ENCODE measurements around the gene PKNOX1.
"Not testable (repeated sequence)": the region's sequence is repeated elsewhere in the genome, so short reads cannot be mapped to it uniquely, and the experiment has no call there.

PKNOX1 gene

GRCh38 chr21:43045876-43046821 is 71.8 kb downstream of the PKNOX1 start:
- not testable (repeated sequence) for DNase-seq (ENCODE audit: low spot score)

- DNase-seq (ENCODE audit: low spot score) = not testable (repeated sequence)
These were observed 78.8 kb downstream of the PKNOX1 start for GRCh38 chr21:43053112-43053511.

DNA sequence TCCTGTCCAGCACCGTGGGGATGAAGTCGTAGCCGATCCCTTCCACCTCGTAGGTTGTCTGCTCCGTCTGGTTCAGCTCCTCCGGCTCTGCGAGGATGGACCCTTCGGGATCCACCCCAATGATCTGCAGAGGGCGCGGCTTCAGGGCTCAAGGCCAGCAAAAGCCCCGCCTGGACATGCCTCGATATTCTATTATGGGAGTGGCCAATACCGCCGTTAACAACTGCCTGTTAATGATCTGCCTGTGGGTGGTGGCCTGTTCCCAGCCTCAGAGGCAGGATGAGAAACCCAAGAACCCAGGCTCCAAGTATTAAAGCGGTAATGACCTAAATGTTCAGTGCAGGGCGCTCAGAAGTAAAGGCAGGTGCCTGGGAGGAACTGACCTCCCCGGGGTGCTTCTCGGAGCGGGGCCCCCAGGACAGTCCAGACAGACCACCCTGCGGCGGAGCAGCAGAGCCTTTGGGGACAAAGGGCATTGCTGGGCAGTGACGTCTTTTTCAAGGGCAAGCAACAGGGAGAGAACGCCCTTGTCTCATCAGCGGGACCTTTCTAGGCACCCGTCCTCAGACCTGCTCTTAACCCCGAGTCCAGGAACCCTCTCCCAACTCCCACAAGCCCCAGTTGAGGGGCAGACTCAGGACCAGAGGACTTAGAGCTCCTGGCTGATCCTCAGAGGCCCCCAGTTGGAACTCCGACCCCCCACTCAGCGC is 88.7 kb downstream of the PKNOX1 start:
- not testable (repeated sequence) for DNase-seq (ENCODE audit: low spot score)

GRCh38 chr21:43064265-43064917 is 90.0 kb downstream of the PKNOX1 start:
- not testable (repeated sequence) for DNase-seq (ENCODE audit: low spot score)

DNA sequence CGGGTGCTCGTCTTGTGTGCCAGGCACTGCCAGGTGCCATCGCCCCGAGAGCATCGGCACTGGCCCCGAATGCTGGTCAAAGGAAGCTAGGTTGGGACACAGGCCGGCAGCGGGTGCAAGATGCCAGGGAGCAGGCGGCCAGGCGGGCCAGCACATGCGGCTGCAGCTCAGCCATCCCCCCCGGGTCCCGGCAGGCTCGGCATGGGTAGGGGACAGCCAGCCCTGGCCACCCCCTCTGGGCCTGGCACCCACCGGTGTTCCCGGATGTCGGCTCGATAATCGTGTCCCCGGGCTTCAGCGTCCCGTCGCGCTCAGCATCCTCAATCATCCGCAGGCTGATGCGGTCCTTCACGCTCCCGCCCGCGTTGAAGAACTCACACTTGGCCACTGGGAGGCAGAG is 91.6 kb downstream of the PKNOX1 start:
- not testable (repeated sequence) for DNase-seq (ENCODE audit: low spot score)

DNA sequence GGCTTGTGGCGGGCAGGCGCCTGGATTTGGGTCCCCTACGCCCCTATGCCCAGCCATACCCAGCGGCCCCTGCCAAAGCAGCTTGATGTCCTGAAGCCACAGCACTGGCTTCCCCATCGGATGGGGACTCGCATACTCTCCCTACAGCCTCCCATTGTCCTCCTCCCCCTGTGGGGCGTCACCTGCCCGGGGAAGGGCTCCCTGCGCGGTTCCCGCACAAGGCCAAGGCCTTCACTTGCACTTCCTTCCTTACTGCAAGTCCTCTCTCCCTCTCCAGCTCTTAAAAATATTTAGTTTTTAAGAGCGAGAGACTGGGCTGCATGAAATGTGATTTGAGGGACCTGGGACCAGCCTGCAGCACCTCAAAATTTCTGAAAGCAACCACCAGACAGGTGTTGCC is 92.3 kb downstream of the PKNOX1 start:
- not testable (repeated sequence) for DNase-seq (ENCODE audit: low spot score)

GRCh38 chr21:43068065-43068464 is 93.7 kb downstream of the PKNOX1 start:
- not testable (repeated sequence) for DNase-seq (ENCODE audit: low spot score)

GRCh38 chr21:43069682-43070081 is 95.3 kb downstream of the PKNOX1 start:
- DNase-seq (ENCODE audit: low spot score) = not testable (repeated sequence)

- DNase-seq (ENCODE audit: low spot score) = not testable (repeated sequence)
These were observed 98.4 kb downstream of the PKNOX1 start for GRCh38 chr21:43072742-43073141.

DNA sequence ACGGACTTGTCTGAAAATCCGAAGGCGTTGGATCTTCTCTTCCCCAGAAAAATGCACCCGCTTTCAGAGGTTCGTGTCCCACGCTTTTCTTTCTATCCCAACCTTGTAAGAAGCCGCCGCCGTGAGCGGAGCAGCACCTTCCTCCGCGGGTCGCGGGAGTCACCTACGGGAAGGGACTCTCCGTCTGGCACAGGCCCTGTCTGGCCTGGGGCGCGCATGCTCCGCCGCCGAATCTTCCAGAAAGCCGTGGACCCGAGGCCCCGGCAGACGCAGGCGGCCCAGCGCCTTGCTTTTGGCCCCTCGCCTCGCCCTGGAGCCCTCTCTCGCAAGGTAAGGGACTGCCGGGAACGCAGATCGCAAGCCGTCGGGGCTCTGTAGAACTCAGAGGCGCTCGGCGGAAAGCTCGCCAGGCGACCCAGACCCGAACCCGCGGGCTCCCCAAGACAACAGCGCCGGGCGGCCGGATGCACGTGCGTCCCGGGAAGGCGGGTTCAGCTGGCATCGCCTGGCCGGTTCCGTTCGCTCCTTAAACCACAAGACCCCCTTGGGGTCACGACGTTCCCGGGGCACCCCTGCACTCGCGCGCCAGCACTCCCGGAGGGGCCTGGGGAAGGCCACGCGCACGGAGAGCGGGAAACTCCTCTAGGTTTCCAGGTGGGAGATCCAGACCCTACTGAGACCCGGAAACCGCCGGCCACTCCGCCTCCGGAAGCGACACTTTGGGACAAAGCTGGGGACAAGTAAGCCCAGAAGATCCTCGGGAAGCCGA is 100.2 kb downstream of the PKNOX1 start:
- DNase-seq (ENCODE audit: low spot score) = not testable (repeated sequence)

DNA sequence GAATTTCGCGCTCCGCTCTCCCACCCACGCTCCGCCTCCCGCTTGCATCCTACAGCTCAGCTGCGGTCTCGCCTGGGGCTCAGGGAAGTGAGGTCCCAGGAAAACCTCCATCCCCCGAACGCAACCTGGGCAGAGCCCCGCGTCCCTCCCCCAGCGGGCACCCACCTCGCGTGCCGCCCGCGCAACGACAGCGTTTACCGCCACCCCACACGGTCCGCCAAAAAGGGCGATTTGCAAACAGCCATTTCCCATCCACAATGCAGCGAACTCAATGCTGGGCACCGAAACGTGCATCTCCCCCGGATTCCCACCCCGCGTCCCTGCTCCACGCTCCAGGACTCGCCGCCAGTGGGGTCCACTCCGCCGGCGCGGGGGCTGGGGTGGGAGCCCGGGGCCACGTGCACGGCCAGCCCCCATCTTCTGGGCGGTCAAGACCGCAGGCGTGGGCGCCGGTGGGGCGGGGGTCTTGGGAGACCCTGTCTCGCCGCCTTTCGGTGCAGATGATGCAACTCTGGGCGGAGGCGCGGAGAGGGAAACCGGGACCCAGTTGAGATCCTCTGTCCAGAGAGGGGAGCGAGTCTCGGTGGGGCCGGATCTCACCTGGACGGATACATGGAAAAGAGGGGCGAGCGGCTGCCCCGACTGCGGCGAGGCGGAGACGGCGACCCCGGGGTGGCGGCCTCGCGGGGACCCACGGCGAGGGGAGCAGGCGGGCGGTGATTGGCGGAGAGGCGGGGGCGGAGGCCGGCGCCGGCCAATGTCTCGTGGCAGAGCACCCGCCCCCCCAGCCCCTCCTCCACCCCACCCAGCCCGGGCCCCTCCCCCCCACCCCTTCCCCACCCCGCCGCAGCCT is 101.0 kb downstream of the PKNOX1 start, which contains the start of gene CBS:
TSS of gene CBS (minus strand) at position 666 of the 853 bp plus-strand sequence. CDS start 3,642 bp downstream, outside the sequence.
- not testable (repeated sequence) for DNase-seq (ENCODE audit: low spot score)

DNA sequence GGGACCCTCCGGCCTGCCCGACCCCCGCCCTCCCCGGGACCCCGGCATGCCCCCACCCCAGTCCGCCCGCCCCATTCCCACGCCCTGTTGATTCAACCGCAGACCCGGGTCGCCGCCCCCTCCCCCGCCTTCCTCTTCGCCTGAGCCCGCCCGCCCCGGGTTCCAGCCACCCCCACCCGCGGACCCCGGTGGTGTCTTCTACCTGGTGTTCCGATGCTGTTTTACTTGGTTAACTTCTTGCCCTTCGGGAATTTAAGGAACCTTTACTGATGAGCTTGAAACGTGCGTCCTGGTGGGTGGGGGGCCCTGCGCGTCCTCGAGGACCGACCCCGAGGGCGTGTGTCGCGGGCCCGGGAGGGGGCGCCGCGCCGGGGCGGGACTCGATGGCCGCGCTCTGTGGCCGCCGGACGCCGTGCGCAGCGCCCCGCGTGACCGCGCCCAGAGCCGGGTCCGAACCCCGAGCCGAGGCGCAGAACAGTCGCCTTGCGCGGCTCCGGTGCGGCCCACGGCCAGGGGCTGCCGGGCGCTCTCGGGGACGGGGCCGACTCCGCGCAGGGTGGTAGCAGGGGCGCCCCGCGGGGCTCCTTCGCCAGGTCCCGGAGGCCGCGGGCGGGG is 101.8 kb downstream of the PKNOX1 start:
- DNase-seq (ENCODE audit: low spot score) = not testable (repeated sequence)

- not testable (repeated sequence) for DNase-seq (ENCODE audit: low spot score)
These were observed 102.3 kb downstream of the PKNOX1 start for GRCh38 chr21:43076643-43077042.

DNA sequence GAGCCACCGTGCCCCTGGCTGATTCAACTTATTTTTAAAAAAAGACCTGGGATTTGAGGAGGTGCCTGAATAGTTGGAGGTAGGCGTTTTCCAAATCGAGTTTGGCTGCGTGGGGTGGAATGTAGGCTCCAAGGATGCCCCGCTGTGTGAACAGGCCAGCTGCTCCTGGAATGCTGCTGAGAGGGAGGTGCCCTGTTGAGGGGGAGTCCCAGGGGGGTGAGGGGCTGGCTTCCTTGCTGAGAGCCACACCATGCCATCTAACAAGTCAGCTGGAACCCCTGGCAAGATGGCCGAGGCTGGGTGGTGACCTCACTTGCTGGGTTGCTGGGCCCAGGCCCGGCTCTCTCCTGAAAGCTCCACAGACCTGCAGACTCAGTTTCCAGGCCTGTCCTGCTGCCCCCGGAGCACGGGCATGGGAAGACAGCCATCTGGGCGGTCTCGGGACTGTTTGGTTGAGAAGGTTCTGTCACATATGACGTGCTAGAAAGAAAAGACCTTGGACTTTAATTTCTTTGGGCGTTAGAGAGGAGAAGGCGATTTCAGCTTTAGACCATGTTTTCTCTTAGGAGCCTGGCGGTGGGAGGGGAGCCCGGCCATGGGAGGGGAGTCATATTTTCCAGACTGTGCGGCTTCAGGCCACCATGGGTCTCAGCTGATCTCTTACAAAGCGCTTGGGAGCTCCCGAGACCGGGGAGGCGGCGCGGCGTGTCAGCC is 108.4 kb downstream of the PKNOX1 start:
- not testable (repeated sequence) for DNase-seq (ENCODE audit: low spot score)
